Measurements from ENCODE around the gene EZR.

DNA sequence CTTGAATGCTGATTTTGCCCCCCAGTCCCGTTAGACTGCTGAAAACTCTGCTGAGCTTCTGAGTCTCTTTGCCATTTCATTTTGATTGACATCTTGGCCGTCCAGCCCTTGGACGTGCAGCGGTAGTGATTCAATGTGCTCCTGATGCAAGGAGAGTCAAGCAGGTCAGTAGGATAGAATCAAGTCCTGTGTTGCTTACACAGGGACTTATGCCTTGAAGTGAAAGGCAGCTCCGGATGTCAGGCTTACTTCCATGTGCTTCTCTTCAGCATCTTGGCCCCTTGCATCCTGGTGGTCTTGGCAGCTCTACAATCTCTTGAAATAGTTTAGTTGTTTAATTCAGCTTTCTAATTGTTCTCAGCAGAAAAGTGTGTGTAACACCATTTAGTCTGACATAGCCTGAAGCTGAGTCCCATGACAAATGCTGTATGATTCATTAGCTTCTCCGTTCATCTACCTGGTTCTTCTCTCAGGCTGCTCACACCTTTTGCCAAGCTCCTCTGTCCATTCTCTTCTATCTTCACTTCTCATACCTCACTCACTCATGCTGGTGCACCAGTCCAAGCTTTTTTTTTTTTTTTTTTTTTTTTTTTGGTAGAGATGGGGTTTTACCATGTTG, 76.0 kb downstream of the EZR start:
- TF ChIP-seq, protein P1, sequence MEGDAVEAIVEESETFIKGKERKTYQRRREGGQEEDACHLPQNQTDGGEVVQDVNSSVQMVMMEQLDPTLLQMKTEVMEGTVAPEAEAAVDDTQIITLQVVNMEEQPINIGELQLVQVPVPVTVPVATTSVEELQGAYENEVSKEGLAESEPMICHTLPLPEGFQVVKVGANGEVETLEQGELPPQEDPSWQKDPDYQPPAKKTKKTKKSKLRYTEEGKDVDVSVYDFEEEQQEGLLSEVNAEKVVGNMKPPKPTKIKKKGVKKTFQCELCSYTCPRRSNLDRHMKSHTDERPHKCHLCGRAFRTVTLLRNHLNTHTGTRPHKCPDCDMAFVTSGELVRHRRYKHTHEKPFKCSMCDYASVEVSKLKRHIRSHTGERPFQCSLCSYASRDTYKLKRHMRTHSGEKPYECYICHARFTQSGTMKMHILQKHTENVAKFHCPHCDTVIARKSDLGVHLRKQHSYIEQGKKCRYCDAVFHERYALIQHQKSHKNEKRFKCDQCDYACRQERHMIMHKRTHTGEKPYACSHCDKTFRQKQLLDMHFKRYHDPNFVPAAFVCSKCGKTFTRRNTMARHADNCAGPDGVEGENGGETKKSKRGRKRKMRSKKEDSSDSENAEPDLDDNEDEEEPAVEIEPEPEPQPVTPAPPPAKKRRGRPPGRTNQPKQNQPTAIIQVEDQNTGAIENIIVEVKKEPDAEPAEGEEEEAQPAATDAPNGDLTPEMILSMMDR (IDR thresholded peaks at IDR 0.05), result no peak
- no peak for TF ChIP-seq POLR2A (IDR thresholded peaks at IDR 0.05)

Measured in Peyer's patch (tissue), 4 donors.